H1 (cell line): ENCODE data around the gene CHCHD3. TPM values are rescaled to one million over a fixed set of nuclear protein-coding genes. Genes with fewer than 3 reads are reported as not detected.

ENCODE experiments used
- CTCF ChIA-PET: fragments of 300-600 bp; sonication (Branson Sonifier 250); formaldehyde crosslinking; loops from one replicate; lab custom pipeline; 2021; ENCODE audit not compliant: partially characterized antibody; lab: Charles Lee
- POLR2A ChIA-PET: fragments of 300-600 bp; sonication (Branson Sonifier 250); formaldehyde crosslinking; loops from one replicate; lab custom pipeline; 2021; ENCODE audit warnings: inconsistent platforms; ENCODE audit not compliant: partially characterized antibody; lab: Charles Lee
- DNase-seq, 2 experiments: peaks; one replicate each; pipeline versions ENCODE4 v3.0.0 to v3.0.0-alpha.2; 2010 to 2022; ENCODE audit warnings: low spot score in 2 of 2, low read depth in 1 of 2, mixed read lengths in 1 of 2
- FAIRE-seq: peaks from 2 replicates; lab custom pipeline; 2011; peaks lifted over from hg19 to GRCh38; lab: Jason Lieb, UNC
- H2AFZ ChIP-seq: 2 replicates; pipeline ENCODE4 v1.8.1; 2012; ENCODE audit warnings: low read length, inconsistent platforms
- H2AK5ac ChIP-seq: 2 replicates; pipeline ENCODE4 v1.6.1; 2013; ENCODE audit warnings: low read depth, low read length
- H2BK120ac ChIP-seq: replicated peaks from 2 replicates; pipeline ENCODE3; 2013; ENCODE audit warnings: low read depth, low read length, inconsistent platforms
- H2BK12ac ChIP-seq: 2 replicates; pipeline ENCODE4 v1.6.1; 2013; ENCODE audit warnings: low read depth, low read length
- H2BK15ac ChIP-seq: 2 replicates; pipeline ENCODE4 v1.6.1; 2013; ENCODE audit warnings: low read length
- H2BK20ac ChIP-seq: 2 replicates; pipeline ENCODE4 v1.6.1; 2013; ENCODE audit warnings: low read length
- H2BK5ac ChIP-seq: 2 replicates; pipeline ENCODE4 v1.6.1; 2013; ENCODE audit warnings: low read depth, low read length
- H3K14ac ChIP-seq: 2 replicates; pipeline ENCODE4 v1.6.1; 2013; ENCODE audit warnings: inconsistent platforms; ENCODE audit not compliant: insufficient read length
- H3K18ac ChIP-seq: 2 replicates; pipeline ENCODE4 v1.6.1; 2013; ENCODE audit warnings: low read length; ENCODE audit errors: extremely low read depth
- H3K23ac ChIP-seq: 2 replicates; pipeline ENCODE4 v1.6.1; 2013; ENCODE audit warnings: inconsistent platforms; ENCODE audit not compliant: insufficient read length
- H3K23me2 ChIP-seq: 2 replicates; pipeline ENCODE4 v1.6.1; 2013; ENCODE audit warnings: low read depth, low read length
- H3K27ac ChIP-seq: 2 replicates; pipeline ENCODE4 v1.6.1; 2011; ENCODE audit warnings: low read depth, low read length, inconsistent platforms
- H3K27me3 ChIP-seq, 4 experiments: replicated peaks in 1 of 4; 1 replicate in 1 of 4; 2 replicates in 3 of 4; pipeline versions ENCODE4 v1.6.1 to v1.8.1; 2011 to 2013; ENCODE audit warnings: low read length in 3 of 4, mild to moderate bottlenecking in 3 of 4, inconsistent platforms in 2 of 4, mixed read lengths in 2 of 4, moderate library complexity in 1 of 4; ENCODE audit not compliant: control insufficient read depth in 3 of 4, insufficient read depth in 3 of 4; ENCODE audit errors: extremely low read depth in 1 of 4
- H3K36me3 ChIP-seq, 4 experiments: 2 replicates each; pipeline versions ENCODE4 v1.6.1 to v1.8.1; 2011 to 2013; ENCODE audit warnings: mild to moderate bottlenecking in 4 of 4, low read length in 3 of 4, moderate library complexity in 2 of 4, control low read depth in 1 of 4, inconsistent platforms in 1 of 4; ENCODE audit not compliant: insufficient read depth in 4 of 4, control insufficient read depth in 2 of 4
- H3K4ac ChIP-seq: replicated peaks from 2 replicates; pipeline ENCODE3; 2013; ENCODE audit warnings: low read length, low read depth, mixed read lengths, inconsistent platforms; ENCODE audit not compliant: insufficient read length
- H3K4me1 ChIP-seq, 4 experiments: replicated peaks in 1 of 4; 1 replicate in 1 of 4; 2 replicates in 3 of 4; pipeline versions ENCODE4 v1.6.1 to v1.8.1; 2011 to 2013; ENCODE audit warnings: low read length in 3 of 4, inconsistent platforms in 2 of 4, mixed read lengths in 1 of 4; ENCODE audit not compliant: insufficient read depth in 4 of 4, control insufficient read depth in 3 of 4
- H3K4me2 ChIP-seq, 2 experiments: 2 replicates each; pipeline versions ENCODE4 v1.6.1 to v1.8.1; 2011 to 2013; ENCODE audit warnings: low read depth in 2 of 2, low read length in 2 of 2, control low read depth in 1 of 2, inconsistent platforms in 1 of 2, mild to moderate bottlenecking in 1 of 2; ENCODE audit not compliant: insufficient read depth in 1 of 2
- H3K4me3 ChIP-seq, 4 experiments: fragments of 200-600, 300-600 bp in 1 of 4; sonication (generic), shearing (Covaris generic), sonication (Bioruptor Twin) in 1 of 4; 2 replicates each; pipeline versions ENCODE4 v1.5.1 to v1.8.1; 2011 to 2016; ENCODE audit warnings: low read length in 4 of 4, low read depth in 3 of 4, control low read depth in 2 of 4, inconsistent platforms in 2 of 4, mild to moderate bottlenecking in 2 of 4, mixed read lengths in 1 of 4, moderate library complexity in 1 of 4; ENCODE audit not compliant: insufficient read depth in 2 of 4; ENCODE audit errors: extremely low read depth in 1 of 4
- H3K56ac ChIP-seq: replicated peaks from 2 replicates; pipeline ENCODE3; 2013; ENCODE audit warnings: low read depth, mild to moderate bottlenecking, mixed read lengths, low read length, inconsistent platforms; ENCODE audit not compliant: insufficient read length
- H3K79me1 ChIP-seq: 2 replicates; pipeline ENCODE4 v1.6.1; 2013; ENCODE audit warnings: low read depth, low read length, control low read depth
- H3K79me2 ChIP-seq, 2 experiments: 2 replicates each; pipeline versions ENCODE4 v1.6.1 to v1.8.1; 2012 to 2013; ENCODE audit warnings: low read length in 2 of 2, mild to moderate bottlenecking in 2 of 2, inconsistent platforms in 1 of 2; ENCODE audit not compliant: insufficient read depth in 2 of 2, control insufficient read depth in 1 of 2
- H3K9ac ChIP-seq, 4 experiments: replicated peaks in 1 of 4; 1 replicate in 1 of 4; 2 replicates in 3 of 4; pipeline versions ENCODE4 v1.6.1 to v1.8.1; 2011 to 2013; ENCODE audit warnings: low read depth in 3 of 4, low read length in 3 of 4, control low read depth in 2 of 4, mild to moderate bottlenecking in 2 of 4, moderate library complexity in 2 of 4, inconsistent platforms in 1 of 4; ENCODE audit errors: extremely low read depth in 1 of 4
- H3K9me3 ChIP-seq, 2 experiments: 2 replicates each; pipeline versions ENCODE4 v1.6.1 to v1.8.1; 2012 to 2013; ENCODE audit warnings: mild to moderate bottlenecking in 2 of 2, moderate library complexity in 2 of 2, control low read depth in 1 of 2, inconsistent platforms in 1 of 2, low read depth in 1 of 2, low read length in 1 of 2, mixed read lengths in 1 of 2; ENCODE audit not compliant: insufficient read depth in 2 of 2
- H4K20me1 ChIP-seq, 2 experiments: replicated peaks in 1 of 2; 2 replicates each; pipeline versions ENCODE3 to v1.8.1; 2011 to 2013; ENCODE audit warnings: inconsistent platforms in 2 of 2, low read length in 2 of 2, mild to moderate bottlenecking in 1 of 2; ENCODE audit not compliant: insufficient read depth in 2 of 2, control insufficient read depth in 1 of 2
- H4K5ac ChIP-seq: 2 replicates; pipeline ENCODE4 v1.6.1; 2013; ENCODE audit warnings: low read length, low read depth, mixed read lengths, inconsistent platforms; ENCODE audit not compliant: insufficient read length
- H4K8ac ChIP-seq: 2 replicates; pipeline ENCODE4 v1.8.0; 2013; ENCODE audit warnings: mild to moderate bottlenecking, moderate library complexity, low read length, inconsistent platforms; ENCODE audit not compliant: insufficient read depth; ENCODE audit errors: extremely low read depth
- H4K91ac ChIP-seq: replicated peaks from 2 replicates; pipeline ENCODE3; 2013; ENCODE audit warnings: low read length, mixed read lengths, inconsistent platforms; ENCODE audit not compliant: insufficient read length
- ATF2 ChIP-seq: IDR thresholded peaks from 2 replicates; pipeline ENCODE4 v1.6.1; 2012; ENCODE audit warnings: low read length, inconsistent platforms
- BACH1 ChIP-seq: IDR thresholded peaks from 2 replicates; pipeline ENCODE4 v1.6.1; 2012; ENCODE audit warnings: low read length, improper control_type of control experiment
- POLR2AphosphoS5 ChIP-seq: IDR thresholded peaks from 2 replicates; pipeline ENCODE4 v1.6.1; 2011; ENCODE audit warnings: low read depth, low read length
- USF2 ChIP-seq: IDR thresholded peaks from 2 replicates; pipeline ENCODE4 v1.6.1; 2011; ENCODE audit warnings: low read length, improper control_type of control experiment
- WGBS, 2 experiments: shearing (Covaris generic) in 1 of 2; methylation state at CpG; one replicate each; pipeline versions ENCODE4 v1.1.6 to v1.1.7; 2013 to 2015; ENCODE audit warnings: low lambda C conversion rate in 2 of 2, mixed read lengths in 2 of 2, inconsistent platforms in 1 of 2, low coverage in 1 of 2, missing lambda C conversion rate in 1 of 2; ENCODE audit not compliant: insufficient replicate concordance in 2 of 2, insufficient coverage in 1 of 2, insufficient read length in 1 of 2; ENCODE audit errors: extremely low coverage in 1 of 2, missing lambda C conversion rate in 1 of 2; 5-methylcytosine and 5-hydroxymethylcytosine counted together
- polyA plus RNA-seq, 7 experiments: library from polyadenylated mRNA; depleted of rRNA in 3 of 7; stranded (reverse) in 5 of 7; unstranded in 2 of 7; fragments of >200 nt in 5 of 7; fragments of 200-250 nt in 2 of 7; gene quantifications; 1 replicate in 5 of 7; 2 replicates in 1 of 7; 4 replicates in 1 of 7; pipeline versions ENCODE4 v1.2.1 to v1.2.3, GENCODE V29; 2011 to 2013; ENCODE audit warnings: missing spikeins in 2 of 7, mixed read lengths in 2 of 7
- total RNA-seq: library from RNA; stranded (reverse); fragmentation: NEBNext Ultra II Directional; extraction: Animal tissue kit (Norgen Biotek cat#: 25700); gene quantifications from 2 replicates; pipeline ENCODE4 v1.2.1, GENCODE V29; 2021

Gene CHCHD3
- total and polyA plus RNA-seq, 2 of the 8 experiments (the other 6 are each of a cell fraction or from before 2014, with no cell fraction given): 42.9 to 137 TPM

- H3K23me2 ChIP-seq: no peaks in the 10 kb centered on the region
- H4K20me1 ChIP-seq: no peaks in the 10 kb centered on the region
- H4K8ac ChIP-seq: no peak overlapping the region
- no peak for FAIRE-seq
- no peak overlapping the region for H3K14ac ChIP-seq
- H3K4me1 ChIP-seq: peaks cover 0 to 3% (median 0%) of the 10 kb centered on the region in 4 experiments; a peak in 1 of 7 replicates
- H2BK12ac ChIP-seq: no peak overlapping the region
- no peaks in the 10 kb centered on the region for H3K79me1 ChIP-seq
- H2AK5ac ChIP-seq: no peak overlapping the region
- no peaks in the 10 kb centered on the region for H3K79me2 ChIP-seq
- no peak for DNase-seq
- no peak overlapping the region for H4K91ac ChIP-seq
- H2BK120ac ChIP-seq: no peak overlapping the region
- H3K4ac ChIP-seq: no peak overlapping the region
- ChIA-PET POLR2A (no interaction called here), CTCF (no interaction called here)
- H3K56ac ChIP-seq: no peak overlapping the region
- no peak overlapping the region for H3K9ac ChIP-seq
- H3K18ac ChIP-seq: no peak overlapping the region
- no peak overlapping the region for H3K27ac ChIP-seq
- WGBS, 2 experiments: 98% methylated on average over 2 of the region's 2 CpGs; no CpG with 5 or more reads in 1 of the 2 experiments
- H3K9me3 ChIP-seq: peaks cover 2 to 7% of the 10 kb centered on the region in 2 experiments; a peak in 2 of 4 replicates
- H2AFZ ChIP-seq: no peak overlapping the region
- no peak overlapping the region for H2BK5ac ChIP-seq
- H3K36me3 ChIP-seq: no peaks in the 10 kb centered on the region
- H4K5ac ChIP-seq: no peak overlapping the region
- no peaks in the 10 kb centered on the region for H3K27me3 ChIP-seq
- H3K4me2 ChIP-seq: no peak overlapping the region
- no peak overlapping the region for H2BK20ac ChIP-seq
- no peak overlapping the region for H3K23ac ChIP-seq
- no peak overlapping the region for H3K4me3 ChIP-seq
- no peak overlapping the region for H2BK15ac ChIP-seq
- TF ChIP-seq POLR2AphosphoS5 (no peak), USF2 (no peak), BACH1 (no peak), ATF2 (no peak)
These were observed 337.9 kb downstream of the CHCHD3 start for GRCh38 chr7:132743974-132744373.
